DMS79 (cell line): ENCODE data around the gene RGS19.
"Not testable (repeated sequence)": the region's sequence is repeated elsewhere in the genome, so short reads cannot be mapped to it uniquely, and the experiment has no call there.

Source experiments
- DNase-seq: peaks from one replicate; lab custom pipeline; 2025; lab: John Stamatoyannopoulos, UW

RGS19 gene, protein sequence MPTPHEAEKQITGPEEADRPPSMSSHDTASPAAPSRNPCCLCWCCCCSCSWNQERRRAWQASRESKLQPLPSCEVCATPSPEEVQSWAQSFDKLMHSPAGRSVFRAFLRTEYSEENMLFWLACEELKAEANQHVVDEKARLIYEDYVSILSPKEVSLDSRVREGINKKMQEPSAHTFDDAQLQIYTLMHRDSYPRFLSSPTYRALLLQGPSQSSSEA

DNA sequence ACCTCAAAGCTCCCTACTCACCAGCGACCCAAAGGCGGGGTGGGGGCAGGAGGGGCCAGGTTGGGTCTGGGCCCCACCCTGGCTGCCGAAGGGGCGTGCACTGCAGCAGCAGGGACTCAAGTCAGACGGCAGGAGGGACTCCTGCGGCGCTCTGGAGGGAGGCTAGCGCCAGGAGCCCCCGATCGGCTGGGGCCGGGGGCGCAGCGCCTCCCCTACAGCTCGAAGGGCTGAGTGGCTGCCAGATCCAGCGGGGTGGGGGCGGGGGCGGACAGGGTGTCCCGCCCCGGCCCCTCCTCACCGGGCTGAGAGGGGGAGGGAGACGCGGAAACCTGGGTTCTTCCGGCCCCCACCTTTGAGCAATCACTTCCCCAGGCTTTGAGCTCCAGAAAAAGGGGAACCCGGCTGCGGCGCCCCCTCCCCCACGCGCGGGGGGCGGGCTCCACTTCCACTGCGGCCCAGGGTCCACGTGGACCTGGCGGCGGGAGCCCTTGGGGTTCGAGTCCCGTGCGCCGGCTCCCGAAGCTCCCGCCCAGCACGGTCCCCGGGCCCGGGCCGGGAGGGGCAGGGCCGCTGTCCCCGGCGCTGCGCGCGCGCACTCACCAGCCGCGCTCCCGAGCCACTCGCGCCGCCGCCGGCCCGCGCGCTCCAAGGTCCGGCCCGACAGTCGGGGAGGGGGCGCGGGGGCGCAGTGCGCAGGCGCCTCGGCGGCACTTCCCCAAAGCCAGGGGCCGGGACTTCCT, at the start of gene RGS19:
Gene RGS19 (minus strand): TSS at position 246 of the 740 bp plus-strand sequence. CDS start 2,632 bp downstream, outside the sequence.
- peak; percentile 47 for DNase-seq

DNA sequence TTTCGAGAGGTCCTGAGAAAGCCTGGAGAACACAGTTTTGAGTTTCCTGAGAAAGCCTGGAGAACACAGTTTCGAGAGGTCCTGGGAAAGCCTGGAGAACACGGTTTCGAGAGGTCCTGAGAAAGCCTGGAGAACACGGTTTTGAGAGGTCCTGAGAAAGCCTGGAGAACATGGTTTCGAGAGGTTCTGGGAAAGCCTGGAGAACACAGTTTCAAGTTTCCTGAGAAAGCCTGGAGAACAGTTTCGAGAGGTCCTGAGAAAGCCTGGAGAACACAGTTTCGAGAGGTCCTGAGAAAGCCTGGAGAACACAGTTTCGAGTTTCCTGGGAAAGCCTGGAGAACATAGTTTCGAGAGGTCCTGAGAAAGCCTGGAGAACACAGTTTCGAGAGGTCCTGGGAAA, 44.2 kb upstream of the RGS19 start:
- DNase-seq = not testable (repeated sequence)

DNA sequence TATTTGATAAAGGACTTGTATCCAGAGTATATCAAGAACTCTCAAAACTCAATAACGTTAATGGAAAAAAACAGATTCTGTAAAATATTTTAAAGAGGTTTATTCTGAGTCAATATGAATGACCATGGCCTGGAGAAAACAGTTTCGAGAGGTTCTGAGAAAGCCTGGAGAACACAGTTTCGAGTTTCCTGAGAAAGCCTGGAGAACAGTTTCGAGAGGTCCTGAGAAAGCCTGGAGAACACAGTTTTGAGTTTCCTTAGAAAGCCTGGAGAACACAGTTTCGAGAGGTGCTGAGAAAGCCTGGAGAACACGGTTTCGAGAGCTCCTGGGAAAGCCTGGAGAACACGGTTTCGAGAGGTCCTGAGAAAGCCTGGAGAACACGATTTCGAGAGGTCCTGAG, 43.6 kb upstream of the RGS19 start:
- DNase-seq = not testable (repeated sequence)

DNA sequence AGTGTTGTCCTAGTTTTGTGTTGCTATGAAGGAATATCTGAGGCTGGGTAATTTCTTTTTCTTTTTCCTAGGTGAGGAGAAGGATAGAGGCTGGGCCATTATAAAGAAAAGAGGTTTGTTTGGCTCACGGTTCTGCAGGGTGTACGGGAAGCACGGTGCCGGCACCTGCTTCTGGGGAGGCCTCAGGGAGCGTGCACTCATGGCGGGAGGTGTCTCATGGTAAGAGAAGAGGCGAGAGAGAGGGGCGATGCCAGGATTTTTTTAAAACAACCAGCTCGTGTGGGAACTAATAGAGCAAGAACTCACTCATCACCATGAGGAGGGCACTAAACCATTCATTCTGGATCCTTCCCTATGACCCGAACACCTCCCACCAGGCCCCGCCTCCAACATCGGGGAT, 42.3 kb upstream of the RGS19 start:
- no peak for DNase-seq

DNA sequence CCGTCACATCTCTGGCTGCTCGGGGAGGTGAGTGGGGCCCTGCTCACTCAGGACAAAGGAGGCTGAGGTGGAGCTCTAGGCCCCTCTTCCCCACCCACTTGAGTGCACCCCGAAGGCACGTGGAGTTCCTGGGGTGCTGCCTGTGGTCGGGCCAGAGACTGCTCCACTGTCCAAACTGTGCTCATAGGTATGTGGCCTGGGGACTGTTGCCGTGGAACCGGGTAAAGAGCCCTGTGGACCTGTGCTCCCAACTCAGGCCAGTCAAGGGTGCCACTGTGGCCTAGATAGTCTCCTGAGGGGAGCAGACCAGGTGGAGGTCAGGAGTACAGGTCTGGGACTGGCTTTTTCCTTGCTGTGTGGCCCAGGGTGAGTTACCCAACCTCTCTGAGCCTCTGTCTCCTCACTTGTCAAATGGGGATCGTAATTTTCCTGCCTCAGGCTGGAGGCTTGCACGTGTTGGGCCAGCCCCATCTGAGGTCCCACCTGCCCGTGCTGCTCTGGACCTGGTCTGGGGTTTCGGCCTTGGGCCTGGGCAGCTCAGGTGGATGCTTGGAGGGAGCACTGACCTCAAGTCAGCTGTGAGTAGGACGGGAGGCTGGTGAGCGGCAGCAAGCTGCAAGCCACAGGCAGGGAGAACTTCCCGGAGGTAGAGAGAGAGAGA, 40.5 kb upstream of the RGS19 start:
- no peak for DNase-seq

DNA sequence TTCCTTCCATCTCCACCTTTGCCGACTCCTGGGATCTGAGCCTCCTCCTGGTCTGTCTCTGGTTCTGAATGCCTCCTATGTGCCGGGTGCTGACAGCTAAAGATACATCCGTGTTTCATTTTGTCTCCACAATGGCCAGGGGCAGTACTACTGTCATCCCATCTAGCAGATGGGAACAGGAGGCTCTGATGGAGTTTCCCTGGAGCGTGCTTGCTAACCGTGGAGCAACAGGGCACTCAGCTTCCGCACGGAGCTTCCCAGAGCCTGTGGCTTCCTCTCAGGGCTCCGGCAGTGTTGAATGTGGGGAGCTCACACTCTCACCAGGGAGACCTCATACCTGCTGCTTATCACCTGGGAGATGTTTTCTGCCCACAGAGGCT, 40.0 kb upstream of the RGS19 start:
- no peak for DNase-seq

DNA sequence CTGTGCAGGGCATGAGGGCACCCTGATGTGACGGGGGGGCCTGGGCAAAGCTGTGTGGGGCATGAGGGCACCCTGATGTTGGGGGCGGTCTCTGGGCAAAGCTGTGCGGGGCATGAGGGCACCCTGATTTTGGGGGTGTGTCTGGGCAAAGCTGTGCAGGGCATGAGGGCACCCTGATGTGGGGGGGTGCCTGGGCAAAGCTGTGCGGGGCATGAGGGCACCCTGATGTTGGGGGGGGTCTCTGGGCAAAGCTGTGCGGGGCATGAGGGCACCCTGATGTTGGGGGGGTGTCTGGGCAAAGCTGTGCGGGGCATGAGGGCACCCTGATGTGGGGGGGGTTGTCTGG, 38.1 kb upstream of the RGS19 start:
- not testable (repeated sequence) for DNase-seq

DNA sequence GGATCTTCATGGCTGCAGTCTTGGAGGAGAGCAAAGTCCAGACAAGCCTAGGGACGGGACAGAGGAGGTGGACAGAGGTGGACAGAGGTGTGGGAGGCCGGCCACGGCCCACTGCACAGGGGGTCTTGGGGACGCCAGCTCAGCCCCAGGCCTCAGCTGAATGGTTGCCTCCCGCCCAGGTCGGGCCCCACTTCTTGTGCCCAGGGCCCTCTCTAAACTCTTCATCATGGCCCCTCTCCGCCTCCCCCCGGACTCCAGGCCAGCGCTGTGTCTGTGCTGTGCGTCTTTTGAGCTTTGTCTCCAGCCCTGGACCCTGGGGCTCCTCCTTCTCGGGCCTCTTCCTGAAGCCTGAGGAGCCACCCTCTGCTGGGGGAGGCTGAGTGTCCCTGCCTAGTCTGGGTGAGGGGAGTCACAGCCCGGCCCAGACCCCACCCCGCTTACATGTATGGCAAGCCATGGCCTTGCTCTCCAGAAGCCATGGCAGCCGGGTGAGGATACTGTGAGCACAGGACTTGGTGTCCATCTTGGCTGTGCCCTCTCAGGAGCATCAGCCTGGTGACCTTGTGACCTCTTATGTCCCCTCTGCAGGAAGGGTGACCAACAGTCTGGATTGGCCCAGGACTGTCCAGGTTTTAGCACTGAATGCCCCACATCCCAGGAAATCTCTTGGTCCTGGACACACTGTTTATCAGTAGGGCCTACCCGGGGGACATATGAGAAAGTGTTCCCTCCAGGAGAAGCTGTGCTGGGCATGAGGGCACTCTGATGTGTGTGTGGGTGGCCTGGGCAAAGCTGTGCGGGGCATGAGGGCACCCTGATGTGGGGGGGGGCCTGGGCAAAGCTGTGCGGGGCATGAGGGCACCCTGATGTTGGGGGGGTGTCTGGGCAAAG, 37.5 kb upstream of the RGS19 start:
- DNase-seq = no peak

DNA sequence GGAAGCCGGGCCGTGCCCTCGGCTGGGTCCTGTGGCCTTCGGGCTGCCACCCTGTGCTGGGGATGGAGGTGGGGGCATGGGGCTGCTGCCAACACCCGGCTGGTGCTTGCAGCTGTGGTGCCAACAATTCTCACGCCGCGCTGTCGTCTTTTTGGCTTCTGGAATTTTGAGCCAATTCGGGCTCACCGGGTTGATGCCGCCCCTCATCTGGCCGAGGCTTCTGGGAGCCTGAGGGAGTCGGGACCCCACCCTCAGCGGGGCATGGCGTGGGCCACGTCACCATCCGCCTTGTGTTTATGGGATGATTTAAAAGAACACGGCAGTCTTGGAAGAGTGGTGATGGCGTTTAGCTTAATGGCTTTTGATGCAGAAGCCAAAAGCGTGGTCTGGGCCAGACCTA, 36.7 kb upstream of the RGS19 start:
- no peak for DNase-seq

DNA sequence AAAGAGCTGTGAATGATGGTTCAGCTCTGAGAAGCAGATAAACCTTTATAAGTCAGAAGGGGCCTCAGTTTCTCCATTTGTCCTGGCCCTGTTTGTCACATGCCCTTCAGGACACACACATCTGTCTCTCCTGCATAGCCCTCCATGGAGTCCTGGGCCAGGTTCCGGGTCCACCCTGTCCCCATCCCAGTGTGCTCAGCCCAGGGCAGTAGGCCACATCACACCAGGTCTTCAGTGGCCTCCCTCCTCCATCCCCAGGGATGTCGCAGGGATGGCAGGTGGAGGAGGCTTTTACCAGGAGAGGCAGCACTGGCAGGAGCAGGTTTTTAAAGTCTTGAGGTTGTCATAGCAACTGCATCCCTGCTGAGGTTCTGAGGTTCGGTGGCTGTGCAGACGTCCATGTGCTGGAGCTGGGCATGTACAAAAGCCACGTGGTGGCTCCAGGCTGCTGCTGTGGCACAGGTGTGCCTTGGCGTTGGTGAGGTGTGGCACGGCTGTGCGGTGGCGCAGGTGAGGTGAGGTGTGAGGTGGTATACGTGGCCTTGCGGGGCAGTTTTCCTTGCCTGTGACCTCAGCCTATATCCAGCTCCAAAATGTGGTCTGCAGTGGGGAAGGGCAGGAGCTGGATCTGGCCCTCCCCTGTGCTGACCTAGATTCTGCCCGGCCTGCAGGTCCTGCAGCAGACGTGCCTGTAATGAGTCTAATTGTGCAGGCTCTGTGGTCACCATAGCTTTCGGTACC, 36.0 kb upstream of the RGS19 start:
- DNase-seq = peak; percentile 42

DNA sequence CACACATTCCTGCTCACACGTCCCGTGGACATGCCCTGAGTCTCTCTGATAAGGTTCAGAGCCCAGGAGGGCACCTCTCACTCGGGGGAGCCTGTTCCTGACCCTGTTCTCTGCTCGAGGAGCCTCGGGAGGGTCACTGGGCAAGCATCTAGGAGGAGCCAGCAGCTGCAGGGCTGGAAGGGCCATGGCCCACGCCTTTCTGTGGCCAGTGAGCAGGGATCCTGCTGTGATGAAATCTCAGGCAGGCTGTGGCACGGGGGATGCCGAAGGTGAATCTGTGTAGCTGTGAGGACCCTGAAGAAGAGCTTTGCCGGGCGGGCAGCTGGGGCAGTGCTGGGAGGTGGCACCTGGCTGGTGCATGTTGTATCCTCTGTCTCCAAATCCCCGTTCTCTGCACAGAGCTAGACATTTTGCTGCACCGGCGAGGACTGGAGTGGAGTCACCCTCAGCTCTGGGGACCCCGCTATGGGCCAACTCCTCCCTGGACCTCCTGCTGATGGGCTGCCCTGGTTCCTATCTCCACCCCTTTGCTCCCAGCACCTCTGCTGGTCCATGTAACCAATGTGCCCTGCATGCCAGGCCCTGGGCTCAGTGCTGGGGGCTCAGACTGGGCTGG, 35.1 kb upstream of the RGS19 start:
- DNase-seq = no peak

DNA sequence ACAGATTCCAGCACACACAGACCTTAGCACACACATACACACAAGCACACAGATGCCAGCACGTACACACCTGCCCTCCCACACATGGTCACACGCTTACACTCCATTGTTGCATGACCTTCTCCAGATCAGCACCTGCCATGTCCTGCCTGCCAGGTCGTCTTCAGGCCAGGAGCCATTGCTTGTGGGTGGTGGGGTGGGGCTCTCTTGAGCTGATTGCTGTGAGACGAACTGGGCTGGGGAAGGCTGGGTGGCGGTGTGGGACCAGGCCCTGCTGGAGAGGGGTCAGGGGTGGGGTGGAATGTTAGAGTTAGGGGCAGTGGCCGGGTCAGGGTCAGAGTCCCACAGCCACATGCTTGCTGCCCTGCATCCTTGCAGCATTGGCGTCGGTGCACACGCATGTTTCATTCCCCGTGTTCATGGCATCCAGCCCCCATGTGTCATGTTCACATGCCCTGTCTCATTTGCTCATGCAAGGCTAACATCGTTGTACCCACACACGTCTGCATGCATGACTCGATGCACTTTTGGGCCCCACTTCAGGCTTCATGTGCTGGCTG, 34.6 kb upstream of the RGS19 start:
- no peak for DNase-seq

DNA sequence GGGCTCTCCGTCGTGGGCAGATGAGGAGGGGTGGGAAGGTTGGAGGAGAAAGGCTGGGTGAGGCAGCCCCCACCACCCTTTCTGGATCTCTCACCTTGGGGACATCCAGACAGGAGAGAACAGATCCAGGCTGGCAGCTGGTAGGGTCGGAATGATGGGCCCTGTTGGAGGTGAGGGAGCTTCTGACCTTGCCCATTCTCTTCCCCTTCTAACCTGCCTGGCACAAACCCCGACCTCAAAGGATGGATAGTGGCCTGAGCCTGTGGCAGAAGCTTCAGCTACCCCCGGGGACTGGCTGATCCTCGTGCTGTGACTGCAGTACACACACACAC, 34.1 kb upstream of the RGS19 start:
- no peak for DNase-seq

DNA sequence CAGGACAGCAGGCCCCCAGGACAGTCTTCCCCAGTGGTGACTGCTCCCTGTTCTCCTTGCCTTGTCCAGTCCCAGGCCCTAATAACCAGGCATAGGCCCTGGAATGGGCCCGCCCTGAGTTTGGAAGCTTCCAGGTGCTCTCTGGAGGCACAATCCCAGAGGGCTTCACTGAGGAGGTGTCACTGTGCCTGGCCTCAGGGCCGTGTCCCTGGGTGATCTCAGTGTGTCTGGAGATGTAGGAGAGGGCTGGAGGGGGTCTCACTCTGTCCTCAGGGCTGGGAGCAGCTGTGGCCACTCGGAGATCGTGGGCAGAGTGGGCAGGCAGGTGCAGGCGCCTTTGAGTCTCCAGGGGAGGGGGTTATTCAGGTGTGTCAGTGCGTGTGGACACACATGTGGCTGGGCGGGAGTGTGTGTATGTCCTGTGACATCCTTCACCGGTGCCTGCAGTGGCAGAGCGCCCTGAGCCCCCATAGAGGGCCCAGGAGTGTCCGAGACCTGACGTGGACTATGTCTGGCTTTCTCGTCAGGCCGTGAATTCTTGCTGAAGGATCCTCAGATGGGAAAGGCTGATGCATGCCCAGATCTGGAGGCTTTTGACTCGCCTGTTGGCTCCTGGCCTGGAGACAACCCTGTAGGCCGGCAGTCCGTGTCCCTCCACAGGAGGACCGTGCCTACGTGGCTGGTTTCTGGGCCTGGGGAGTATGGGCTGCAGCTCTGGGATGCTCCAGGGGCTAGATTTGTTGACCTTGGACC, 33.5 kb upstream of the RGS19 start:
- no peak for DNase-seq

DNA sequence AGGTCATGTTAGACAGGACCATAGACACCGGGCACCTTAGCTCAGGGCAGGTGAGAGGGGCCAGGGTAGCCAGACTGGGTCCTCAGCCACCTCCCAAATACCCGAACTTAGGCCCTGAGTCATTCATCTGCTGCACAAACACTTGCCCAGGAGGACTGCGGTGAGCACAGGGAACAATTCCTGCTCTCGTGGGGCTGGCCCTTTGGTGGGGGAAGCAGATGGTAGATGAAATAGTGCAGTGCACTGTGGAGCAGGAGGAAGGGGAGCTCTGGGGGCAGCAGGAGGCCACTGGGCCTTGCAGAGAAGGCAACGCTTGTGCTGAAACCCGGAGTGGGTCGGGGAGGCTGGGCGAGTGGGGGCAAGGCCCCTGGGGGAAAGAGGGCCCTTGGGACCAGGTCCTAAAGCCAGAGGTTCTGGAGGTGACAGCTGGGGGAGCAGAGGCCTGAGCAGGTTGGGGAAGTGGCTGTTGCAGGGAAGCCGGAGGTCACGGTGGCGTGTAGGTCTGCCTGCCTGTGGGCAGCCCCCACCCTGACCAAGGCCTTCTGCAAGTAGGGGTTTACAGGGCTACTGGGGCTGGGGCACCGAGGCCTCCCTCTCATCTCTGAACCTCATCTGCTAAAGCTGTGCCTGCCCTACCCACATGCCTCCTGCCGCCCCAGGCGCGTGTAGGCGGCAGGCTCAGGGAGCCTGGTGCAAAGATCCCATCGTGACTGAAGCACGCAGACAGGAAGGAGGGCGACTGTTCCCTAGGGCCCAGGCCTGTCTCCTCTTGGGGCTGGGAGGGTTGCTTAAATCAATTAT, 32.7 kb upstream of the RGS19 start:
- no peak for DNase-seq

DNA sequence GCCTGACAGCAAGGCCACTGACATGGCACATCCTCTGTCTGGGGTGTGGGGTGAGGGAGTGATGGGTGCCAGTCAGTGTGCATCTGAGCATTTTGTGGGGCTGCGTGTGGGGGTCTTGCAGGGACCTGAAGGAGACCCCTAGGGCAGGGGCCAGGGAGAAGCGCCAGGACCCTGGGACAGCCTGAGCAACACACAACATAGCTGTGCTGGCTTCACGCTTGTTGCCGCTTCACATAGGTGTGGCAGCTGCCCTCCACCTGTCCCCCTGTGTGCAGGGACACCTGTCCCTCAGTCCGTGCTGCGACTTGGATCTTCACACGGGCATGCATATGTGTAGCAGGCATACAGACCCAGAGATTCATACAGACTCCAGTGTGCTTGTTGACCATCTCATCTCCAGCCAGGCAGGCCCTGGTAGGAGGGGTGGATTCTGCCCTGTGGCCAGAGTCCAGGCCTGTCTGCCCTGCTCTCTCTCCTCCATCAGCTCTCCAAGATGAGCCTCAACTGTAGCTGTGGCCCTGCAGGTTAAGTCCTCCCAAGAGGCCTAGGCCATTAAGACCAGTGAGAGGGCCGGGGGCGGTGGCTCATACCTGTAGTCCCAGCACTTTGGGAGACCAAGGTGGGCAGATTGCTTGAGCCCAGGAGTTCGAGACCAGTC, 31.2 kb upstream of the RGS19 start:
- DNase-seq = no peak

DNA sequence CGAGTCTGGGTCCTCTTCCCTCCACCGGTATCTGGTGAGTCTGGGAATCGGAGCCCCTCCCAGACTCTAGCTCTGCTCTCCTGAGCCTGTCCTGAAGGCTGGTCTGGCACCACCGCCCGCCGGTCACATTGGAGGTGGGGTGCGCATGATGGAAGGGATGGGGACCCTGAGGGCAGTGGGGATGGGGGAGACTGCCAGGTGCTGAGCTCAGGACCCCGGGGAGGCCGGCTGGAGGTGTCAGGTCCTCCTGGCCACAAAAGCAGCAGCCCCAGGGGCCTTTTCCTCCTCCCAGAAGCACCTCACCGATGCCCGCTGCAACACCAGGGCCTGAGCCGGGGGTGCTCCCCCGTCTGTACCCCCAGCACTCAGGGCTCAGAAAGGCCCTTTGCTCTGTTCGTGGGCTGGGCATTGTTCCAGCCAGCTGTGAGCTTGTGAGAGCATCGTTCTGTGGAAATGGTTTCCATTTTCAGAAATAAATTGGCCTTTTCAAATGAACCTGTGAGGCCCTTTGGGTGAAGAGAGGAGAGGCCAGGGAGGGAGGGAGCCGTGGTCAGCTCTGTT, 30.6 kb upstream of the RGS19 start:
- no peak for DNase-seq
